Adrenal gland (tissue), 12 donors: ENCODE data around the gene SMIM28. TPM values are rescaled to one million over a fixed set of nuclear protein-coding genes. Genes with fewer than 3 reads are reported as not detected.

Experiments
- DNase-seq, 7 donors: peaks; one replicate each; pipeline ENCODE4 v3.0.0-alpha.2; 2019 to 2020
- H3K27ac ChIP-seq, 5 donors: fragments of 200-600 bp; sonication (generic) in 4 of 5; 1 replicate in 3 of 5; 2 replicates in 2 of 5; pipeline versions ENCODE4 v1.5.1 to v1.8.0; 2016 to 2020; ENCODE audit warnings: mild to moderate bottlenecking in 1 of 5
- H3K27me3 ChIP-seq: fragments of 200-600 bp; 2 replicates; pipeline ENCODE4 v1.8.0; 2021
- H3K36me3 ChIP-seq, 2 donors: fragments of 200-600 bp; replicated peaks in 1 of 2; 1 replicate in 1 of 2; 2 replicates in 1 of 2; pipeline versions ENCODE4 v1.5.1 to v1.8.0; 2018 to 2022
- H3K4me1 ChIP-seq, 2 donors: fragments of 200-600 bp; replicated peaks in 1 of 2; 1 replicate in 1 of 2; 2 replicates in 1 of 2; pipeline versions ENCODE4 v1.5.1 to v1.8.0; 2018 to 2021
- H3K4me3 ChIP-seq, 4 donors: fragments of 200-600 bp; sonication (generic) in 3 of 4; one replicate each; pipeline ENCODE4 v1.5.1; 2016 to 2018
- H3K9me3 ChIP-seq, 3 donors: fragments of 200-600 bp; sonication (generic) in 1 of 3; replicated peaks in 1 of 3; 1 replicate in 2 of 3; 2 replicates in 1 of 3; pipeline versions ENCODE4 v1.5.1 to v1.8.0; 2016 to 2021
- CTCF ChIP-seq, 6 experiments: fragments of 450-650 bp in 4 of 6; fragments of 200-600 bp in 2 of 6; sonication (generic) in 1 of 6; IDR thresholded peaks; 1 replicate in 5 of 6; 2 replicates in 1 of 6; pipeline versions ENCODE4 v1.5.1 to v1.8.0; 2016 to 2021; ENCODE audit warnings: antibody characterized with exemption in 6 of 6, mild to moderate bottlenecking in 2 of 6, moderate library complexity in 1 of 6
- POLR2A ChIP-seq, 2 donors: fragments of 450-650 bp; IDR thresholded peaks; one replicate each; pipeline ENCODE4 v1.6.1; 2017; ENCODE audit warnings: antibody characterized with exemption in 2 of 2, mild to moderate bottlenecking in 2 of 2, moderate library complexity in 1 of 2
- WGBS, 4 donors: extraction: QIAGEN DNeasy Blood & Tissue Kit in 2 of 4; methylation state at CpG; one replicate each; pipeline versions ENCODE4 v1.1.5 to v1.1.7; 2013 to 2017; 5-methylcytosine and 5-hydroxymethylcytosine counted together
- intact Hi-C, 2 donors: fragments of 100-400 bp; cut with DNase I; formaldehyde crosslinking; loops; one replicate each; pipeline versions ENCODE4 v1.14.1 to v1.15.0; 2022 to 2023
- polyA plus RNA-seq, 3 donors: library from polyadenylated mRNA; stranded (reverse); fragments of 200-250 nt in 2 of 3; fragments of 350-450 nt in 1 of 3; fragmentation: Illumina TruSeq in 1 of 3; extraction: RNeasy Lipid Tissue Mini Kit (QIAGEN cat#74804) in 1 of 3; gene quantifications; one replicate each; pipeline ENCODE4 v1.2.3, GENCODE V29; 2013 to 2014
- total RNA-seq, 9 donors: library from RNA; depleted of rRNA in 4 of 9; stranded (reverse); fragments of >200 nt in 4 of 9; fragments of 120-200 nt in 1 of 9; fragmentation: NEBNext Ultra II Directional in 1 of 9; extraction: Animal tissue kit (Norgen Biotek cat#: 25700) in 1 of 9; gene quantifications; one replicate each; pipeline versions ENCODE4 v1.1.0 to v1.2.4, GENCODE V29; 2013 to 2023
- donor health status: healthy with polysubstance abuse.
- donor health status: Bipolar disorder and iron deficiency.
- donor health status: DM: yes; HTN: yes; CAD: no.
- donor health status: DM: no; HTN: no; CAD: no.
- donor health status: DM: no; HTN: no; CAD: no.
- donor health status: DM: yes; HTN: yes; CAD: no.

The SMIM28 gene
- total and polyA plus RNA-seq, 12 donors: not detected

- TF ChIP-seq POLR2A (IDR thresholded peaks at IDR 0.05): no peak
- TF ChIP-seq CTCF (IDR thresholded peaks at IDR 0.05): no peak
- DNase-seq: no peak
- no peak overlapping the region for H3K27ac ChIP-seq
- no peaks in the 10 kb centered on the region for H3K4me1 ChIP-seq
- H3K27me3 ChIP-seq: no peaks in the 10 kb centered on the region
- intact Hi-C loops: no loop called here
- H3K9me3 ChIP-seq: no peaks in the 10 kb centered on the region
- H3K36me3 ChIP-seq: no peaks in the 10 kb centered on the region
- H3K4me3 ChIP-seq: no peak overlapping the region
These were observed 4.8 kb upstream of the SMIM28 start for GRCh38 chr6:138372711-138373463.

GRCh38 chr6:138374230-138374629 lies 3.5 kb upstream of the SMIM28 start:
- H3K4me1 ChIP-seq: no peaks in the 10 kb centered on the region
- TF ChIP-seq CTCF (IDR thresholded peaks at IDR 0.05) (no peak), POLR2A (IDR thresholded peaks at IDR 0.05) (no peak)
- H3K9me3 ChIP-seq: no peaks in the 10 kb centered on the region
- intact Hi-C loops: no loop called here
- H3K36me3 ChIP-seq: no peaks in the 10 kb centered on the region
- no peaks in the 10 kb centered on the region for H3K27me3 ChIP-seq
- DNase-seq: no peak
- no peak overlapping the region for H3K4me3 ChIP-seq
- no peak overlapping the region for H3K27ac ChIP-seq

- no peak for DNase-seq
- H3K4me1 ChIP-seq: no peaks in the 10 kb centered on the region
- WGBS, 4 donors: 87 to 94% (median 92%) methylated on average over 2 of the region's 2 CpGs
- H3K9me3 ChIP-seq: no peaks in the 10 kb centered on the region
- TF ChIP-seq CTCF (IDR thresholded peaks at IDR 0.05): no peak
- no peak for TF ChIP-seq POLR2A (IDR thresholded peaks at IDR 0.05)
- no peaks in the 10 kb centered on the region for H3K27me3 ChIP-seq
- no peak overlapping the region for H3K4me3 ChIP-seq
- no peaks in the 10 kb centered on the region for H3K36me3 ChIP-seq
- intact Hi-C loops: no loop called here
- H3K27ac ChIP-seq: no peak overlapping the region
These were observed 2.9 kb upstream of the SMIM28 start for GRCh38 chr6:138374815-138375214.

GRCh38 chr6:138377042-138377441 lies 663 bp upstream of the SMIM28 start:
- H3K27me3 ChIP-seq: no peaks in the 10 kb centered on the region
- TF ChIP-seq CTCF (IDR thresholded peaks at IDR 0.05): no peak
- no peaks in the 10 kb centered on the region for H3K9me3 ChIP-seq
- H3K36me3 ChIP-seq: no peaks in the 10 kb centered on the region
- no peak overlapping the region for H3K4me3 ChIP-seq
- H3K27ac ChIP-seq: no peak overlapping the region
- intact Hi-C loops: no loop called here
- DNase-seq: no peak
- H3K4me1 ChIP-seq: no peaks in the 10 kb centered on the region
